HG03280 (cell line): Measurements from ENCODE around the gene UBAP2.

Experiments used
- ATAC-seq: cut with Tn5 transposase; IDR thresholded peaks from one replicate; pipeline ENCODE4 v1.9.1; 2021; ENCODE audit warnings: mild to moderate bottlenecking, moderate library complexity; ENCODE audit not compliant: unreplicated experiment

Gene UBAP2, protein sequence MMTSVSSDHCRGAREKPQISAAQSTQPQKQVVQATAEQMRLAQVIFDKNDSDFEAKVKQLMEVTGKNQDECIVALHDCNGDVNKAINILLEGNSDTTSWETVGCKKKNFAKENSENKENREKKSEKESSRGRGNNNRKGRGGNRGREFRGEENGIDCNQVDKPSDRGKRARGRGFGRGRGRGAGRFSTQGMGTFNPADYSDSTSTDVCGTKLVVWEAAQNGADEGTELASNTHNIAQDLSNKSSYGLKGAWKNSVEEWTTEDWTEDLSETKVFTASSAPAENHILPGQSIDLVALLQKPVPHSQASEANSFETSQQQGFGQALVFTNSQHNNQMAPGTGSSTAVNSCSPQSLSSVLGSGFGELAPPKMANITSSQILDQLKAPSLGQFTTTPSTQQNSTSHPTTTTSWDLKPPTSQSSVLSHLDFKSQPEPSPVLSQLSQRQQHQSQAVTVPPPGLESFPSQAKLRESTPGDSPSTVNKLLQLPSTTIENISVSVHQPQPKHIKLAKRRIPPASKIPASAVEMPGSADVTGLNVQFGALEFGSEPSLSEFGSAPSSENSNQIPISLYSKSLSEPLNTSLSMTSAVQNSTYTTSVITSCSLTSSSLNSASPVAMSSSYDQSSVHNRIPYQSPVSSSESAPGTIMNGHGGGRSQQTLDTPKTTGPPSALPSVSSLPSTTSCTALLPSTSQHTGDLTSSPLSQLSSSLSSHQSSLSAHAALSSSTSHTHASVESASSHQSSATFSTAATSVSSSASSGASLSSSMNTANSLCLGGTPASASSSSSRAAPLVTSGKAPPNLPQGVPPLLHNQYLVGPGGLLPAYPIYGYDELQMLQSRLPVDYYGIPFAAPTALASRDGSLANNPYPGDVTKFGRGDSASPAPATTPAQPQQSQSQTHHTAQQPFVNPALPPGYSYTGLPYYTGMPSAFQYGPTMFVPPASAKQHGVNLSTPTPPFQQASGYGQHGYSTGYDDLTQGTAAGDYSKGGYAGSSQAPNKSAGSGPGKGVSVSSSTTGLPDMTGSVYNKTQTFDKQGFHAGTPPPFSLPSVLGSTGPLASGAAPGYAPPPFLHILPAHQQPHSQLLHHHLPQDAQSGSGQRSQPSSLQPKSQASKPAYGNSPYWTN

DNA sequence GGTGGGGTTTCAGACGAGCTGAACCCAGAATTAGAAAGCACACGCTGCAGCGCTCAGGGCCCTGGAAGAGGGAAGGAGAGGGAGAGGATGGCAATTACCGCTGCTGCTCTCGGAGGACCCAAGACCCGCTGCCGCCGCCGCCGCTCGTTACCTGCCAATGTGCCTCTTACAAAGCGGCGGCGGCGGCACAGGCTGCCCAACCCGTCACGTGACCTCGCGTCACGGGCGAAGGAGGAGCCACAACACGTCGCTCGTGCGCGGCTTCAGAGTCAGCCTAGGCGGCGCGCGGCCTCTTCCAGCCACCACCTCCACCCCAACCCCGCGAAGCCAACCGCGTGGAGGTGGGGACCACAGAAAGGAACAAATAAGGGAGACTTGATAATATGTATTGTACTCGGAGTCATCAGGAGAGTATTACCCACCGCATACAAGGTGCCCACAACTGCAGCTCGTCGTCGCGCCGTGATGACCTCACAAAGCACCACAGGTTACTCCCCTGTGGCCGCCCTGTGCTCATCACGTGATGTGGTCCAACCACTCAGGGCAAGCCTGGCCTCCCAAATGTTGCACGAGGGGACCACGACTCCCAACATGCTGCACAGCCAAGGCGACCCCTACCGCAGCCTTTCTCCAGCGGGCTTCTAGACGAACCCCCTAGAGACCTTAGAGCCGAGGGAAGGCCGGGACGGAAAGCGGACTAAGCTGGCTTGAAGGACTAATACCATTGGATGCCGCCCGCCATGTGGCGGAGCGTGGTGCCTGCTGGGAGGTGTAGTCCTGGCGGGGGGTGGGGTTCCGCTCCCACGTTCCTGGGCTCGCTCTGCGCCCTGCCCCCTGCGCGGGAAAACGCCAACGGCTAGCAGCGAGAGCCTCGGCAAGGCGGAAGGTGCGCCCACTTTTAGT lies at the start of gene UBAP2:
Gene UBAP2 (minus strand): TSS at position 161 of the 903 bp plus-strand sequence. CDS start 31,739 bp downstream, outside the sequence.
- peak; percentile 83 for ATAC-seq

- no peak for ATAC-seq
These were observed 49.6 kb upstream of the UBAP2 start for GRCh38 chr9:34098307-34098706.

DNA sequence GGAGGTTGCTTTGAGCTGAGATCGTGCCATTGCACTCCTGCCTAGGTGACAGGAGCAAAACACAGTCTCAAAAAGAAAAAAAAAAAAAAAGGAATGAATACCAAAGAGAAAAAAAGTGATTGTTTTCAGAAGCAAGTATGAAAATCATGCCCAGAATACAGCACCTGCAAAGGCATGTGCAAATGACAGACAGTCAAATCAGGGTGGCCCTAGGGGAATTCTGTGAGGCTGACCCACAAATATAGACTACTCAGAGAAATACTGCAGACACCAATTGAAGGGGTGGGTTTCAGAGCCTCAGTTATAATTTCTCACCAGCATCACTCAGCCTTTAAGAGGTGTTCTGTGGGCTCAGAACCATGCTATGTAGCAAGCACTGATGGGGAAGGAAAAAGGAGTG lies 49.2 kb upstream of the UBAP2 start:
- no peak for ATAC-seq

DNA sequence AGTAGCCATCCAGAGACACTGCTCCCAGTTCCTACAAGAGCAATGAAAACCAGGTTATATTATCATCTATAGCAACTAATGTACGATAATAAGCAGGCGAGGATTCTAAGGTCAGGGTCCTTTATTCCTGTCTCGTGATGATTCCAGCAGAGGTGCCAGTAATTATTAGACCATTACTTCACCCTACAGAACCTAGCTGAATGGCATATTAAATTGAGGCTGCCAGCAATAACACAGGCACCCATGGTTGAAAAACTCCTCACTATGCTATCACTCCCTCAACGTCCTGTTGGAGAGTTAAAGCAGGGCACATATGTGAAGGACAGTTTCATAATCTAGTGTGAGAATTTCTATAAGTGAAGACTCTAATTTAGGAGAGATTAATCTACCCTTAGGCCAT lies 48.1 kb upstream of the UBAP2 start:
- no peak for ATAC-seq

- ATAC-seq = no peak
These were observed 44.9 kb upstream of the UBAP2 start for GRCh38 chr9:34093578-34093977.

GRCh38 chr9:34089311-34089710 lies 40.6 kb upstream of the UBAP2 start:
- ATAC-seq = no peak

DNA sequence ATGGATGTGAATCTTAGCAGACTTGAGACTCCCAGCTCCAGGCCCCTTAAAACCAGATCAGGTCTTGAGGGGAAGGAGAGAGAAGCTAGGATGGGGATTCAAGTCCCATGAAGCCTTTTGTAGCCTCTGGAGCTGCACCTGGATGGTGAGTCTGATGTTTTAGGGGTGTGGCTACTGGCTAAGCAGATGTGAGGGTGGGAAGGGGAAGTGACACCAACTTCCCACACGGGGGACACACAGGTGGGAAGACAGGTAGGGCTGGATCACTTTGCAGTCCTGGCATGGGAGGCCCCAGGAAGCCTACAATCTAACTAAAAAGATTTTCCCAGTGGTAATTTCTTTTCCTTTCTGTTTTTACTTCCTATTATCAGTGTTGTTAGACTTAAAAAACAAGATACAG lies 38.7 kb upstream of the UBAP2 start:
- ATAC-seq = no peak

DNA sequence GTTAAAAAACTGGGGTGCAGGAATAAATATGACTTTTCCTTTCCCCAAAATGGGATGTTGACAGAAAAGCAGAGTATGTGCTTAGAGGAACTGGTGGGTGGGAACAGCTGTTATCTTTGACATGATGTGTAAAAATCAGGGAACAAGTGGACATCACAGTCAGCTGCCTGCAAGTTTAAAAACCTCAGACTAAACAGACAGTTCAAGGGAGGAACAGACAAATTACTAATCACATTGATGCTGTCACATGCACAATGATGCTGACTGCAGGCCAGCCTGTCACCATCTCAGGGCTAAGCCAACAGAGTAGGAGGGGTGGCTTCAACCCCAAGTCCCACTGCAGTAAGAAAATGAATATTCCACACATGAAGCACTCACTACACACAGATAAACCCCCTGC lies 38.2 kb upstream of the UBAP2 start:
- ATAC-seq = no peak

GRCh38 chr9:34085581-34086500 lies 37.2 kb upstream of the UBAP2 start:
- ATAC-seq = no peak

DNA sequence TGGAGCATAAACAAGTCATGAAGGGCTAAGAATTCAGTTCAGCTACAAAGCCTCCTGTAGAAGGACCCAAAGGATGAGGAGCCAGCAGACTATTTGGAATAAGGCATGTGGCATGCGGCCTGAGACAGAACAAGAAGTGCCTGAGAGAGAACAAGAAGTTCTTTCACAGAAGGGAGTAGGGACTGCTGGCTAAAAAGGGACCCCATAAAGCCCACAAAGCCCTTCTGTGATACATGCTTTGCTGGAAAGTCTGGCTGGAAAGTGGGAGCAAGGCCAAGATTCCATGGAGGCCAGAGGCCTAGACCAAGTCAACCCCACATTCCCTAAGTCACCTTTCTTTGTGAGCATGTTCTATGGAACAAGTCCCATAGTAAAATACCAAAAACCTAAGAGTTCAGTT lies 35.9 kb upstream of the UBAP2 start:
- ATAC-seq = no peak

- ATAC-seq = no peak
These were observed 30.5 kb upstream of the UBAP2 start for GRCh38 chr9:34079181-34079580.

- ATAC-seq = no peak
These were observed 24.3 kb upstream of the UBAP2 start for GRCh38 chr9:34072868-34073590.

- ATAC-seq = no peak
These were observed 23.7 kb upstream of the UBAP2 start for GRCh38 chr9:34072410-34072809.

- ATAC-seq = no peak
These were observed 22.1 kb upstream of the UBAP2 start for GRCh38 chr9:34070606-34071324.

DNA sequence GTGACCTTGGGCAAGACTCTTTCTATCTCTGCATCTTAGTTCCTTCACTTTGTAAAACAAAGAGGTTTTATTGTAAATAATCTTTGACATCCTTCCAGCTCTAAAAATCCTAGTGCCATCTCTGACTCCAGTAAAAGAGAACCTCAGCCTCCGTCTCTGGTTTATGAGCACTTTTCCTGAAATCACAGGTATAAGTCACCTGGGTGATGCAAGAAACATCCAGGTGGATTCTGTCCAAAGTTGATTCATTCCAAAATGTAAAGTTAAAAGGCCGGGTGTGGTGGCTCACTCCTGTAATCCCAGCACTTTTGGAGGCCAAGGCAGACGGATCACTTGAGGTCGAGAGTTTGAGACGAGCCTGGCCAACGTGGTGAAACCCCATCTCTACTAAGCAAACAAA lies 21.1 kb upstream of the UBAP2 start:
- no peak for ATAC-seq

GRCh38 chr9:34065541-34065940 lies 16.9 kb upstream of the UBAP2 start:
- no peak for ATAC-seq

- no peak for ATAC-seq
These were observed 11.3 kb upstream of the UBAP2 start for GRCh38 chr9:34059954-34060353.

DNA sequence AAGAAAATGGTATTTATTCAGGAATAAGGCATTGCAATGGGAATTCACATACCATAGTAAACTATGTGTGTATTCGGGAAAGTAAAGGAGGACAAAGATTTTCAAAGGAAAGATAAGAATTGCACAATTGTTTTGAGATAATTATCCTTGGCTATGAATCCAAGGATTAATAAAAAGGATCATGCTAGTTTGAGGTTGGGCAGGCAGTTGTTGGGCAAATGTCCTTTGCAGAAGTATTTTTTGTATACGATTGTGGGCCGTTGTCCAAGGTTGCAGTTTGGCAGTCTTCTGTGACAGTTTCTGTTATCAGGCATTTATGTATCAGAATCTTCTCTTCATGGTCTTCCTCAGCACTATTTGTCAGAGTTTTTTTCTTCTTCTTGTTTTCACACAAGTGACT lies 10.6 kb upstream of the UBAP2 start:
- ATAC-seq = no peak
